Adrenal gland (tissue), 12 donors: ENCODE data around the gene GABRR3. TPM values are rescaled to one million over a fixed set of nuclear protein-coding genes. Genes with fewer than 3 reads are reported as not detected.

Experiments
- DNase-seq, 7 donors: peaks; one replicate each; pipeline ENCODE4 v3.0.0-alpha.2; 2019 to 2020
- H3K27ac ChIP-seq, 5 donors: fragments of 200-600 bp; sonication (generic) in 4 of 5; 1 replicate in 3 of 5; 2 replicates in 2 of 5; pipeline versions ENCODE4 v1.5.1 to v1.8.0; 2016 to 2020; ENCODE audit warnings: mild to moderate bottlenecking in 1 of 5
- H3K27me3 ChIP-seq: fragments of 200-600 bp; 2 replicates; pipeline ENCODE4 v1.8.0; 2021
- H3K36me3 ChIP-seq, 2 donors: fragments of 200-600 bp; replicated peaks in 1 of 2; 1 replicate in 1 of 2; 2 replicates in 1 of 2; pipeline versions ENCODE4 v1.5.1 to v1.8.0; 2018 to 2022
- H3K4me1 ChIP-seq, 2 donors: fragments of 200-600 bp; replicated peaks in 1 of 2; 1 replicate in 1 of 2; 2 replicates in 1 of 2; pipeline versions ENCODE4 v1.5.1 to v1.8.0; 2018 to 2021
- H3K4me3 ChIP-seq, 4 donors: fragments of 200-600 bp; sonication (generic) in 3 of 4; one replicate each; pipeline ENCODE4 v1.5.1; 2016 to 2018
- H3K9me3 ChIP-seq, 3 donors: fragments of 200-600 bp; sonication (generic) in 1 of 3; replicated peaks in 1 of 3; 1 replicate in 2 of 3; 2 replicates in 1 of 3; pipeline versions ENCODE4 v1.5.1 to v1.8.0; 2016 to 2021
- CTCF ChIP-seq, 6 experiments: fragments of 450-650 bp in 4 of 6; fragments of 200-600 bp in 2 of 6; sonication (generic) in 1 of 6; IDR thresholded peaks; 1 replicate in 5 of 6; 2 replicates in 1 of 6; pipeline versions ENCODE4 v1.5.1 to v1.8.0; 2016 to 2021; ENCODE audit warnings: antibody characterized with exemption in 6 of 6, mild to moderate bottlenecking in 2 of 6, moderate library complexity in 1 of 6
- POLR2A ChIP-seq, 2 donors: fragments of 450-650 bp; IDR thresholded peaks; one replicate each; pipeline ENCODE4 v1.6.1; 2017; ENCODE audit warnings: antibody characterized with exemption in 2 of 2, mild to moderate bottlenecking in 2 of 2, moderate library complexity in 1 of 2
- WGBS, 4 donors: extraction: QIAGEN DNeasy Blood & Tissue Kit in 2 of 4; methylation state at CpG; one replicate each; pipeline versions ENCODE4 v1.1.5 to v1.1.7; 2013 to 2017; 5-methylcytosine and 5-hydroxymethylcytosine counted together
- intact Hi-C, 2 donors: fragments of 100-400 bp; cut with DNase I; formaldehyde crosslinking; loops; one replicate each; pipeline versions ENCODE4 v1.14.1 to v1.15.0; 2022 to 2023
- polyA plus RNA-seq, 3 donors: library from polyadenylated mRNA; stranded (reverse); fragments of 200-250 nt in 2 of 3; fragments of 350-450 nt in 1 of 3; fragmentation: Illumina TruSeq in 1 of 3; extraction: RNeasy Lipid Tissue Mini Kit (QIAGEN cat#74804) in 1 of 3; gene quantifications; one replicate each; pipeline ENCODE4 v1.2.3, GENCODE V29; 2013 to 2014
- total RNA-seq, 9 donors: library from RNA; depleted of rRNA in 4 of 9; stranded (reverse); fragments of >200 nt in 4 of 9; fragments of 120-200 nt in 1 of 9; fragmentation: NEBNext Ultra II Directional in 1 of 9; extraction: Animal tissue kit (Norgen Biotek cat#: 25700) in 1 of 9; gene quantifications; one replicate each; pipeline versions ENCODE4 v1.1.0 to v1.2.4, GENCODE V29; 2013 to 2023
- donor health status: healthy with polysubstance abuse.
- donor health status: Bipolar disorder and iron deficiency.
- donor health status: DM: yes; HTN: yes; CAD: no.
- donor health status: DM: no; HTN: no; CAD: no.
- donor health status: DM: no; HTN: no; CAD: no.
- donor health status: DM: yes; HTN: yes; CAD: no.

The GABRR3 gene
- total and polyA plus RNA-seq, 12 donors, result under 0.01 TPM; not detected in 11

GRCh38 chr3:98025392-98025945, 9.6 kb downstream of the GABRR3 start:
- intact Hi-C loops, result loop anchor here in 1 of 2 donors (2.0 kb wide), 1 partner anchor 233 kb away; no protein-coding TSS in a partner anchor
- 85 to 93% (median 91%) methylated on average over 4 of the region's 4 CpGs for WGBS, 4 donors

DNA sequence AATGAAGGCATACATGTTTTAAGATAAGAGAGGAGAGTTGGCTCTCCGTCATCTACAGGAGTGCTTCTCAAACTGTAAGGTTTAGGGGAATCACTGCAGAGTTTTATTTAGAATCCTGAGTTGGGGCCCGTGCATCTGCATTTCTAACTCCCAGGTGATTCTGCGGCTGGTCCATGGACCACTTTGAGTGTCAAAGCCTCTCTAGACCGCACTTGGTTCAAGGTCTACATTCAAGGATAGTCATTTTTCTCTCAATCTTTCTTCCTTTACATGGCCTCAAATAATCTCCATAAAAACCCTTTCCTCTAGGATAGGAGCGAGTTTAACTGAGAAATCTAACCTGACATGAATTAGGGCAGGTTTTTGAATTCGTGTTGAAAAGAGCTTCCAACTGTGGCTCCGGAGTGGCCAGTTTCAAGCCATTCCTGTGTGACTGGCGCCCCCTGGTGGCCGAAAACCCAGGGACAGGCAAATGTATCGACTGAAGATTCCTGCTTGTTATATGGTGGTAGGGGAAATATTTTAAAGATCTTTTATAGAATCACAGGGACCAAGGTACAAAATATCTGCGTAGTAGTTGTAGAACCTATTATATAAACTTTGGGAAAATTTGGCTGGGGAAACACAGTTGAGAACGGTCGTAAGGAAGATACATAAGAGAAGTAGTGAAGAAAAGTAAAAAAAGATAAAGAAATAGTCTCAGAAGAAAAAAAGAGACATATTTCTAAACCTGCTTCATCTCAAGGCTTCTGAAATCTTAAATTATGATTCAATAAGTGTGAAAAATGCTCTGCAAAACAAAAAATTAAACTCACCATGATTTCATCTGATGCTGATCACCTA, 11.9 kb downstream of the GABRR3 start:
- H3K27ac ChIP-seq, result no peak overlapping the region
- 16 to 21% (median 19%) methylated on average over 13 of the region's 13 CpGs for WGBS, 4 donors
- TF ChIP-seq CTCF (IDR thresholded peaks at IDR 0.05), result peak; percentile 81 to 99 (median 94)
- TF ChIP-seq POLR2A (IDR thresholded peaks at IDR 0.05), result no peak
- peaks cover 0 to 7% of the 10 kb centered on the region in 2 donors for H3K4me1 ChIP-seq
- peak; percentile 81 to 96 (median 91) for DNase-seq
- H3K4me3 ChIP-seq, result no peak overlapping the region
- no peaks in the 10 kb centered on the region for H3K36me3 ChIP-seq
- no peaks in the 10 kb centered on the region for H3K9me3 ChIP-seq
- no peaks in the 10 kb centered on the region for H3K27me3 ChIP-seq
- intact Hi-C loops, result loop anchor here in 1 of 2 donors (5.0 kb wide), 1 partner anchor 236 kb away; no protein-coding TSS in a partner anchor

More at GRCh38 chr3:98025392-98025945, 9.6 kb downstream of the GABRR3 start:
- Histone ChIP-seq H3K4me3 (no peak overlapping the region), H3K27me3 (no peaks in the 10 kb centered on the region), H3K27ac (no peak overlapping the region), H3K4me1 (peaks cover 0 to 7% of the 10 kb centered on the region in 2 donors), H3K9me3 (no peaks in the 10 kb centered on the region), H3K36me3 (no peaks in the 10 kb centered on the region)
- no peak for DNase-seq
- no peak for TF ChIP-seq CTCF (IDR thresholded peaks at IDR 0.05)

- TF ChIP-seq CTCF (IDR thresholded peaks at IDR 0.05) (no peak), POLR2A (IDR thresholded peaks at IDR 0.05) (no peak)
- H3K9me3 ChIP-seq, result no peaks in the 10 kb centered on the region
- no peaks in the 10 kb centered on the region for H3K27me3 ChIP-seq
- no peak for DNase-seq
- H3K36me3 ChIP-seq, result no peaks in the 10 kb centered on the region
- H3K4me3 ChIP-seq, result no peak overlapping the region
- WGBS, 4 donors, result 51 to 56% (median 54%) methylated on average over 5 of the region's 5 CpGs
- intact Hi-C loops, result loop anchor here in 1 of 2 donors (5.0 kb wide), 1 partner anchor 235 kb away; no protein-coding TSS in a partner anchor
- H3K27ac ChIP-seq, result no peak overlapping the region
- H3K4me1 ChIP-seq, result peaks cover 0 to 7% of the 10 kb centered on the region in 2 donors
Measured at GRCh38 chr3:98021830-98022560, 13.1 kb downstream of the GABRR3 start.

- H3K27me3 ChIP-seq, result no peaks in the 10 kb centered on the region
- intact Hi-C loops, result loop anchor here in 1 of 2 donors (5.0 kb wide), 1 partner anchor 233 kb away; no protein-coding TSS in a partner anchor
- TF ChIP-seq CTCF (IDR thresholded peaks at IDR 0.05) (no peak), POLR2A (IDR thresholded peaks at IDR 0.05) (no peak)
- H3K27ac ChIP-seq, result no peak overlapping the region
- 83 to 91% (median 89%) methylated on average over 4 of the region's 4 CpGs for WGBS, 4 donors
- H3K4me1 ChIP-seq, result peaks cover 0 to 7% of the 10 kb centered on the region in 2 donors
- DNase-seq, result no peak
- H3K36me3 ChIP-seq, result no peaks in the 10 kb centered on the region
- no peaks in the 10 kb centered on the region for H3K9me3 ChIP-seq
- H3K4me3 ChIP-seq, result no peak overlapping the region
Measured at GRCh38 chr3:98020412-98020811, 14.7 kb downstream of the GABRR3 start.
